CD4-positive, CD25-positive, alpha-beta regulatory T cell (primary cell): Measurements from ENCODE around the gene PALD1. TPM values are rescaled to one million over a fixed set of nuclear protein-coding genes. Genes with fewer than 3 reads are reported as not detected.

Experiments used
- ATAC-seq, 2 donors: fragments of 150-1000 bp; cut with Tn5 transposase; one replicate each; pipeline ENCODE4 v1.10.0; 2021; ENCODE audit warnings: low read depth in 2 of 2, moderate number of reproducible peaks in 2 of 2, moderate library complexity in 1 of 2
- DNase-seq, 3 donors: peaks; one replicate each; pipeline versions ENCODE4 v3.0.0 to v3.0.0-alpha.2; 2012 to 2022; ENCODE audit warnings: mixed read lengths in 1 of 3
- H3K27ac ChIP-seq: one replicate; pipeline ENCODE4 v1.7.0; 2013; ENCODE audit warnings: mild to moderate bottlenecking, low read length; ENCODE audit not compliant: insufficient read depth, poor library complexity, severe bottlenecking
- H3K27me3 ChIP-seq: one replicate; pipeline ENCODE4 v1.7.0; 2013; ENCODE audit warnings: low read length; ENCODE audit not compliant: control insufficient read depth, insufficient read depth
- H3K36me3 ChIP-seq: one replicate; pipeline ENCODE4 v1.7.0; 2013; ENCODE audit warnings: mild to moderate bottlenecking, low read length, moderate library complexity; ENCODE audit not compliant: control insufficient read depth, insufficient read depth
- H3K4me1 ChIP-seq: 2 replicates; pipeline ENCODE4 v1.7.0; 2013; ENCODE audit warnings: mild to moderate bottlenecking, low read length; ENCODE audit not compliant: insufficient read depth, control insufficient read depth, poor library complexity, severe bottlenecking
- H3K4me3 ChIP-seq: one replicate; pipeline ENCODE4 v1.7.0; 2013; ENCODE audit warnings: low read depth, mild to moderate bottlenecking, low read length, moderate library complexity
- H3K9me3 ChIP-seq, 2 experiments: 1 replicate in 1 of 2; 2 replicates in 1 of 2; pipeline ENCODE4 v1.7.0; 2013; ENCODE audit warnings: low read length in 2 of 2, mild to moderate bottlenecking in 1 of 2, moderate library complexity in 1 of 2; ENCODE audit not compliant: control insufficient read depth in 2 of 2
- H3K27ac Mint-ChIP-seq, 3 donors: one replicate each; pipeline ENCODE4 v1.8.0; 2020 to 2022; ENCODE audit warnings: mild to moderate bottlenecking in 3 of 3, mixed read lengths in 3 of 3, moderate library complexity in 2 of 3
- H3K27me3 Mint-ChIP-seq: one replicate; pipeline ENCODE4 v1.8.0; 2022; ENCODE audit warnings: mild to moderate bottlenecking, mixed read lengths
- H3K36me3 Mint-ChIP-seq: one replicate; pipeline ENCODE4 v1.8.0; 2020; ENCODE audit warnings: mixed read lengths
- H3K4me1 Mint-ChIP-seq, 4 donors: one replicate each; pipeline ENCODE4 v1.8.0; 2020 to 2022; ENCODE audit warnings: mixed read lengths in 4 of 4, mild to moderate bottlenecking in 1 of 4
- H3K4me3 Mint-ChIP-seq, 4 donors: one replicate each; pipeline ENCODE4 v1.8.0; 2020 to 2022; ENCODE audit warnings: mild to moderate bottlenecking in 4 of 4, mixed read lengths in 4 of 4, moderate library complexity in 3 of 4
- H3K9me3 Mint-ChIP-seq, 7 donors: one replicate each; pipeline ENCODE4 v1.8.0; 2020 to 2022; ENCODE audit warnings: mixed read lengths in 7 of 7, mild to moderate bottlenecking in 3 of 7, moderate library complexity in 2 of 7
- polyA plus RNA-seq, 4 donors: library from polyadenylated mRNA; unstranded; fragments of 300-500 nt; fragmentation: Illumina TruSeq; gene quantifications; one replicate each; pipeline ENCODE4 v1.2.3, GENCODE V29; 2021
- total RNA-seq: library from RNA; stranded (reverse); gene quantifications from one replicate; pipeline ENCODE4 v1.2.3, GENCODE V29; 2022

PALD1 gene
- total and polyA plus RNA-seq, 5 donors from 2014 or later: not detected

DNA sequence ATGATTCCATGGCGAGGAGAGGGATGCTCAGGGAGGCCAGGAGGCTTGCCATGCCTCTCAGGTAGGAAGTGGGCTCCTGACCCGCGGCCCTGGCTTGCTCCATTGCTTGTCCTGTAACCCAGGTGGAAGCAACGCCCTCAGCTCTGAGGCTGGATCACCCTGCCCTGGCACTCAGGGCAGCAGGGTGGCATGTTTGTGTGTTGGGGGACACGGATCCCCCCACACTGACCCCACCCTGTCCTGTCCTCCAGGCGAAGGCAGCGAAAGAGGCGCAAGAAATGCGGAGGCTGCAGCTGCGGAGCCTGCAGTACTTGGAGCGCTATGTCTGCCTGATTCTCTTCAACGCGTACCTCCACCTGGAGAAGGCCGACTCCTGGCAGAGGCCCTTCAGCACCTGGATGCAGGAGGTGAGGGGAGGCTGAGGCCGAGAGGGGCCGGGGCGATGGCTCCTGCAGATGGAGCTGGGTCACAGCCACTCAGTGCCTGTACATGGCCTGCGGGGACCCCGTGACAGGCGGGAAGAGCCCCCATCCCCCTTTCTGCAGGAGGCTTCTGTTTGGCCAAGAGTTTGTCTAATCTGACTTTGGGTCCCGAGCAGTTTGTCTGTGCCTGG is 85.7 kb downstream of the PALD1 start:
- no peak for ATAC-seq
- H3K27me3 ChIP-seq: no peaks in the 10 kb centered on the region
- H3K27ac Mint-ChIP-seq: peak overlapping the region in 1 of 3 donors; percentile 66
- H3K4me1 Mint-ChIP-seq: peaks cover 4 to 10% (median 4%) of the 10 kb centered on the region in 4 donors
- H3K4me3 ChIP-seq: no peak overlapping the region
- no peaks in the 10 kb centered on the region for H3K36me3 Mint-ChIP-seq
- no peaks in the 10 kb centered on the region for H3K9me3 Mint-ChIP-seq
- no peak overlapping the region for H3K27ac ChIP-seq
- no peak for DNase-seq
- H3K36me3 ChIP-seq: no peaks in the 10 kb centered on the region
- no peaks in the 10 kb centered on the region for H3K4me1 ChIP-seq
- H3K27me3 Mint-ChIP-seq: peaks cover 7% of the 10 kb centered on the region
- H3K9me3 ChIP-seq: no peaks in the 10 kb centered on the region
- no peak overlapping the region for H3K4me3 Mint-ChIP-seq

GRCh38 chr10:70564901-70565351 is 86.4 kb downstream of the PALD1 start:
- Histone ChIP-seq H3K4me3 (no peak overlapping the region), H3K4me1 (no peaks in the 10 kb centered on the region), H3K36me3 (no peaks in the 10 kb centered on the region), H3K27ac (no peak overlapping the region), H3K27me3 (no peaks in the 10 kb centered on the region), H3K9me3 (no peaks in the 10 kb centered on the region)
- Mint-ChIP-seq H3K4me3 (no peak overlapping the region), H3K27ac (no peak overlapping the region), H3K4me1 (peaks cover 0 to 10% (median 0%) of the 10 kb centered on the region in 4 donors), H3K27me3 (no peaks in the 10 kb centered on the region), H3K9me3 (no peaks in the 10 kb centered on the region), H3K36me3 (no peaks in the 10 kb centered on the region)
- peak in 1 of 3 donors; percentile 44 for DNase-seq
- no peak for ATAC-seq

GRCh38 chr10:70565556-70566514 is 87.3 kb downstream of the PALD1 start:
- H3K9me3 ChIP-seq: no peaks in the 10 kb centered on the region
- no peak overlapping the region for H3K4me3 ChIP-seq
- DNase-seq: no peak
- Mint-ChIP-seq H3K4me1 (peaks cover 0 to 12% (median 0%) of the 10 kb centered on the region in 4 donors), H3K9me3 (no peaks in the 10 kb centered on the region), H3K4me3 (no peak overlapping the region), H3K36me3 (no peaks in the 10 kb centered on the region), H3K27ac (no peak overlapping the region), H3K27me3 (no peaks in the 10 kb centered on the region)
- no peaks in the 10 kb centered on the region for H3K36me3 ChIP-seq
- H3K27ac ChIP-seq: no peak overlapping the region
- no peaks in the 10 kb centered on the region for H3K27me3 ChIP-seq
- ATAC-seq: no peak
- H3K4me1 ChIP-seq: no peaks in the 10 kb centered on the region

DNA sequence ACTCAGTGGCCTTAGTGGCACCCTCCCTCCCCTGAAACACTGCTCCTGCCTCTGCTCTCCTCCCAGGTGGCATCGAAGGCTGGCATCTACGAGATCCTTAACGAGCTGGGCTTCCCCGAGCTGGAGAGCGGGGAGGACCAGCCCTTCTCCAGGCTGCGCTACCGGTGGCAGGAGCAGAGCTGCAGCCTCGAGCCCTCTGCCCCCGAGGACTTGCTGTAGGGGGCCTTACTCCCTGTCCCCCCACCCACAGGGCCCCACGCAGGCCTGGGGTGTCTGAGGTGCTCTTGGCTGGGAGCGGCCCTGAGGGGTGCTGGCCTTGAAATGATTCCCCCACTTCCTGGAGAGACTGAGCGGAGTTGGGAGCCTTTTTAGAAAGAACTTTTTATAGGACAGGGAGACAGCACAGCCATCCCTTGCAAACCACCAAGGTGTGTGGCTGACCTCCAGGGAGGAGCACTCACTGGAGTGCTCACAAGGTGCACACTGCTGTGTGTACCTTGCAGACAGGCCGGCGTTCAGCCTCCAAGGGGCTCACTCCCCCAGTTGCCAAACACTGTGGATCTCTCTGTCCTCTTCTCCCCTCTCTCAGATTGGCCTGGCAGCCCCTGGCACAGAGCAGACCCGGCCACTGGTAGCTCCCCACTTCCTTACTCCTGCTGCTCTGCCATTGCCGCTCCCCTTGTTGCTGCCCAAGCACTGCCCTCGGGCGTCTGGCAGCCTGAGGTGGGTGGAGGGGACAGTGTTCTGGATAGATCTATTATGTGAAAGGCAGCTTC is 88.1 kb downstream of the PALD1 start:
- H3K27ac Mint-ChIP-seq: peak overlapping the region in 1 of 3 donors; percentile 46
- H3K4me1 ChIP-seq: no peaks in the 10 kb centered on the region
- no peak for DNase-seq

DNA sequence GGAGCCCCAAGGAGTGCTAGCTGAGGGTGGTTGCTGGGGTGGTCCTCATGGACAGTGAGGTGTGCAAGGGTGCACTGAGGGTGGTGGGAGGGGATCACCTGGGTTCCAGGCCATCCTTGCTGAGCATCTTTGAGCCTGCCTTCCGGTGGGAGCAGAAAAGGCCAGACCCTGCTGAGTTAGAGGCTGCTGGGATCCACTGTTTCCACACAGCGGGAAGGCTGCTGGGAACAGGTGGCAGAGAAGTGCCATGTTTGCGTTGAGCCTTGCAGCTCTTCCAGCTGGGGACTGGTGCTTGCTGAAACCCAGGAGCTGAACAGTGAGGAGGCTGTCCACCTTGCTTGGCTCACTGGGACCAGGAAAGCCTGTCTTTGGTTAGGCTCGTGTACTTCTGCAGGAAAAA is 89.0 kb downstream of the PALD1 start:
- H3K36me3 ChIP-seq: no peaks in the 10 kb centered on the region
- H3K4me3 ChIP-seq: no peak overlapping the region
- ATAC-seq: no peak
- no peaks in the 10 kb centered on the region for H3K27me3 ChIP-seq
- H3K27me3 Mint-ChIP-seq: no peaks in the 10 kb centered on the region
- no peak overlapping the region for H3K27ac Mint-ChIP-seq
- no peaks in the 10 kb centered on the region for H3K9me3 Mint-ChIP-seq
- no peak overlapping the region for H3K4me3 Mint-ChIP-seq
- peaks cover 0 to 12% (median 0%) of the 10 kb centered on the region in 4 donors for H3K4me1 Mint-ChIP-seq
- no peak overlapping the region for H3K27ac ChIP-seq
- no peak for DNase-seq
- H3K36me3 Mint-ChIP-seq: no peaks in the 10 kb centered on the region
- no peaks in the 10 kb centered on the region for H3K4me1 ChIP-seq
- no peaks in the 10 kb centered on the region for H3K9me3 ChIP-seq

More for the DNA sequence above, 88.1 kb downstream of the PALD1 start:
- no peaks in the 10 kb centered on the region for H3K27me3 Mint-ChIP-seq
- Histone ChIP-seq H3K27ac (no peak overlapping the region), H3K27me3 (no peaks in the 10 kb centered on the region), H3K36me3 (no peaks in the 10 kb centered on the region), H3K9me3 (no peaks in the 10 kb centered on the region), H3K4me3 (no peak overlapping the region)
- no peaks in the 10 kb centered on the region for H3K36me3 Mint-ChIP-seq
- peaks cover 0 to 12% (median 0%) of the 10 kb centered on the region in 4 donors for H3K4me1 Mint-ChIP-seq
- ATAC-seq: no peak
- H3K9me3 Mint-ChIP-seq: no peaks in the 10 kb centered on the region
- H3K4me3 Mint-ChIP-seq: no peak overlapping the region

DNA sequence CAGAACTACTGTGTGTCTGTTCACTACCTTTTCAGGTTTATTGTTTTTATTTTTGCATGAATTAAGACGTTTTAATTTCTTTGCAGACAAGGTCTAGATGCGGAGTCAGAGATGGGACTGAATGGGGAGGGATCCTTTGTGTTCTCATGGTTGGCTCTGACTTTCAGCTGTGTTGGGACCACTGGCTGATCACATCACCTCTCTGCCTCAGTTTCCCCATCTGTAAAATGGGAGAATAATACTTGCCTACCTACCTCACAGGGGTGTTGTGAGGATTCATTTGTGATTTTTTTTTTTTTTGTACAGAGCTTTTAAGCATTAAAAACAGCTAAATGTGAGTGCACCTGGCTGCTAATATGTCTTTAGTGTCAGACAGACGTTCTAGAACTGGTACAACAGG is 89.5 kb downstream of the PALD1 start:
- Mint-ChIP-seq H3K4me3 (no peak overlapping the region), H3K9me3 (no peaks in the 10 kb centered on the region), H3K27ac (no peak overlapping the region), H3K4me1 (peaks cover 0 to 11% (median 0%) of the 10 kb centered on the region in 4 donors), H3K36me3 (no peaks in the 10 kb centered on the region), H3K27me3 (no peaks in the 10 kb centered on the region)
- DNase-seq (no peak), ATAC-seq (no peak)
- no peaks in the 10 kb centered on the region for H3K4me1 ChIP-seq
- H3K4me3 ChIP-seq: no peak overlapping the region
- H3K9me3 ChIP-seq: no peaks in the 10 kb centered on the region
- H3K27me3 ChIP-seq: no peaks in the 10 kb centered on the region
- no peak overlapping the region for H3K27ac ChIP-seq
- H3K36me3 ChIP-seq: no peaks in the 10 kb centered on the region

DNA sequence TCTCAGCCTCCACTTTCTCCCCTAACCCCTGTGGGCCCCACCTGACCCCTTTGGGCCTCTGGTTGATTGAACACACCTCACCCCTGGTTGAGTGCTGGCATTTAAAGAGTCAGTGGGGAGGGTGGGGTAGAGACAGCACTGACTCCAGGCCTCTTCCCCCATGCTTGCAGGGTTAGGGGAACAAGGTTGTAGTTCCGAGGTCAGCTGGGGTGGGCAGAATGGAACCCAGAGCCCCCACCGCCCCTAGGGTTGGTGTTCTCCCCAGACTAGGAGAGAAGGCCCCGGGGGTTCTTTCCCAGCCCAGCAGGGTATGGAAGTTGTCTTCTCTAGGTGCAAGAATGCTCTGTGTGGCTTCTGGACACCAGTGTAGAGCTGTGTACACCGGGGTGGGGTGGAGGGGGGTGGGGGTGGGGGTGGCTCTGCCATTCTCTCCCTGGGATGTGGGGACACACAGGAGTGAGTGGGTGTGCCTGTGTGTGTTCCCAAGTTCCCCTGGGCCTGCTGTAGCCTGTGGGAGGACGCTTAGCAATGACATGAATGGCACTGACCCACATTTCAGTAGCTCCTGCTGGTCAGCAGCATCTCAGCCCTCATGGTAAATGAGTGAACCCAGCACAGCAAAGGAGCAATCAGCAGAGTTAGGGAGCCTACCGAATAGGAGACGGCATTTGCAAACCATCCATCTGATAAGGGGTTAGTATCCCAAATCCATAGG is 90.4 kb downstream of the PALD1 start:
- Mint-ChIP-seq H3K36me3 (no peaks in the 10 kb centered on the region), H3K9me3 (no peaks in the 10 kb centered on the region), H3K4me1 (peaks cover 0 to 7% (median 0%) of the 10 kb centered on the region in 4 donors), H3K27me3 (no peaks in the 10 kb centered on the region), H3K27ac (peak overlapping the region in 1 of 3 donors; percentile 32), H3K4me3 (no peak overlapping the region)
- DNase-seq (no peak), ATAC-seq (no peak)
- Histone ChIP-seq H3K4me3 (no peak overlapping the region), H3K36me3 (no peaks in the 10 kb centered on the region), H3K27me3 (no peaks in the 10 kb centered on the region), H3K9me3 (no peaks in the 10 kb centered on the region), H3K4me1 (no peaks in the 10 kb centered on the region), H3K27ac (no peak overlapping the region)
